ENCODE results near the gene TEKT1. TPM values are rescaled to one million over a fixed set of nuclear protein-coding genes. Genes with fewer than 3 reads are reported as not detected.

Gene TEKT1
- total and polyA plus RNA-seq, 9 of the 15 experiments (the other 6 are each of a cell fraction or from before 2014, with no cell fraction given) = 0.06 TPM; not detected in 8

GRCh38 chr17:6782244-6782643 lies 49.3 kb downstream of the TEKT1 start:
- H4K20me1 ChIP-seq (replicated peaks; ENCODE audit: control insufficient read depth, insufficient read depth, low read length) = no peaks in the 10 kb centered on the region
- H3K9ac ChIP-seq (ENCODE audit: insufficient read depth in 1 of 2, low read depth in 2 of 2, low read length in 2 of 2) = no peak overlapping the region
- H2AFZ ChIP-seq (ENCODE audit: low read depth, low read length) = no peak overlapping the region
- no peak overlapping the region for H3K27ac ChIP-seq (ENCODE audit: extremely low read depth, low read depth, low read length)
- H3K9me3 ChIP-seq (replicated peaks; ENCODE audit: control insufficient read depth, insufficient read depth, low read depth, low read length) = no peaks in the 10 kb centered on the region
- intact Hi-C loops (cut with micrococcal nuclease) (no loop called here), in situ Hi-C loops (cut with MboI) (no loop called here)
- H3K4me2 ChIP-seq (ENCODE audit: insufficient read depth, low read length) = no peak overlapping the region
- DNase-seq (ENCODE audit: extremely low read depth in 1 of 4, low spot score in 3 of 4) (no peak), ATAC-seq (no peak), FAIRE-seq (no peak)
- no peaks in the 10 kb centered on the region for H3K36me3 ChIP-seq (ENCODE audit: control insufficient read depth, insufficient read depth, low read length)
- H3K27me3 ChIP-seq (ENCODE audit: control insufficient read depth in 2 of 2, insufficient read depth in 2 of 2, low read length in 2 of 2) = peaks cover 9 to 34% of the 10 kb centered on the region in 2 experiments; a peak in 3 of 5 replicates
- WGBS (ENCODE audit: insufficient coverage, low coverage, missing lambda C conversion rate) = 0% methylated on average over 4 of the region's 4 CpGs
- H3K4me3 ChIP-seq = no peak overlapping the region
- no peaks in the 10 kb centered on the region; a peak in 1 of 5 replicates for H3K4me1 ChIP-seq (replicated peaks in 1 of 2; ENCODE audit: control insufficient read depth in 2 of 2, insufficient read depth in 2 of 2, low read length in 2 of 2)
- H3K79me2 ChIP-seq (ENCODE audit: control insufficient read depth, insufficient read depth, low read length) = no peaks in the 10 kb centered on the region
- TF ChIP-seq KDM5B (IDR thresholded peaks at IDR 0.05; ENCODE audit: insufficient replicate concordance, low read depth, low read length) (no peak), CBX8 (IDR thresholded peaks at IDR 0.05; ENCODE audit: borderline replicate concordance, extremely low read depth, low read depth, low read length, poor library complexity, severe bottlenecking) (peak; percentile 65)
- no peaks in the 10 kb centered on the region for H3K9me1 ChIP-seq (ENCODE audit: control insufficient read depth, insufficient read depth, low read length)
- CTCF ChIA-PET (ENCODE audit: low intra/inter-chr PET ratio) = no interaction called here
- POLR2A ChIA-PET = no interaction called here
- BruUV-seq (replicated peaks) = no TSS peak

DNA sequence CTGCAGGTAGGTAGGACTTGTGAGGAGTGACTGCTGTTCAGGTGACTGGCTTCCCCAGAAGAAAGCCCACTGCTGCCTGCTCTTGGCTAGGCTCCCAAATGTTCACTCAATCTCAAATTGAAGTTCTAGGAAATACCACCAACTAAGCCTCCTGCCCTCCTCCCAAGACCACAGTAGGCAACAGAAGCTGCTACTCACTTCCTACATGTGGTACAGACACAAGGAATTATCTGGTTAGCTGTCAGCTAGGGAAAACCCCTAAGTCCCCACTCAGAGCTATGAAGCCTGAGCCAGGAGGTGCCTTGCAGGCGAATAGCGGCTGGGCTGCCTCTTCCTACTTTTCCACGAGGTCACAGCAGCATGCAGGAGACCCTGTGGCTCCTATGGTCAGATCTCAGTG lies 50.6 kb downstream of the TEKT1 start:
- 0% methylated on average over 3 of the region's 3 CpGs for WGBS (ENCODE audit: insufficient coverage, low coverage, missing lambda C conversion rate)
- ATAC-seq (no peak), FAIRE-seq (no peak), DNase-seq (ENCODE audit: extremely low read depth in 1 of 4, low spot score in 3 of 4) (no peak)
- no peaks in the 10 kb centered on the region for H3K79me2 ChIP-seq (ENCODE audit: control insufficient read depth, insufficient read depth, low read length)
- no peaks in the 10 kb centered on the region for H3K36me3 ChIP-seq (ENCODE audit: control insufficient read depth, insufficient read depth, low read length)
- H3K4me1 ChIP-seq (replicated peaks in 1 of 2; ENCODE audit: control insufficient read depth in 2 of 2, insufficient read depth in 2 of 2, low read length in 2 of 2) = peaks cover 0 to 3% of the 10 kb centered on the region in 2 experiments; a peak in 1 of 5 replicates
- POLR2A ChIA-PET = interaction anchor here (0.7 kb wide), 1 partner anchor 32 kb away, joined by 3 read pairs; no protein-coding TSS in a partner anchor
- CTCF ChIA-PET (ENCODE audit: low intra/inter-chr PET ratio) = no interaction called here
- no peaks in the 10 kb centered on the region for H3K9me1 ChIP-seq (ENCODE audit: control insufficient read depth, insufficient read depth, low read length)
- no peak overlapping the region for H3K9ac ChIP-seq (ENCODE audit: insufficient read depth in 1 of 2, low read depth in 2 of 2, low read length in 2 of 2)
- no peak overlapping the region for H3K4me3 ChIP-seq
- in situ Hi-C loops (cut with MboI) (no loop called here), intact Hi-C loops (cut with micrococcal nuclease) (no loop called here)
- H3K27ac ChIP-seq (ENCODE audit: extremely low read depth, low read depth, low read length) = no peak overlapping the region
- no TSS peak for BruUV-seq (replicated peaks)
- H2AFZ ChIP-seq (ENCODE audit: low read depth, low read length) = no peak overlapping the region
- H3K27me3 ChIP-seq (ENCODE audit: control insufficient read depth in 2 of 2, insufficient read depth in 2 of 2, low read length in 2 of 2) = peaks cover 9 to 40% of the 10 kb centered on the region in 2 experiments; a peak in 4 of 5 replicates
- no peaks in the 10 kb centered on the region for H3K9me3 ChIP-seq (replicated peaks; ENCODE audit: control insufficient read depth, insufficient read depth, low read depth, low read length)
- H4K20me1 ChIP-seq (replicated peaks; ENCODE audit: control insufficient read depth, insufficient read depth, low read length) = no peaks in the 10 kb centered on the region
- H3K4me2 ChIP-seq (ENCODE audit: insufficient read depth, low read length) = no peak overlapping the region
- TF ChIP-seq HDAC3 (IDR thresholded peaks at IDR 0.05; ENCODE audit: borderline replicate concordance, partially characterized antibody) (no peak), NR1H2 (CRISPR knock-in tag; IDR thresholded peaks at IDR 0.05) (no peak), RNF2 (IDR thresholded peaks at IDR 0.05) (no peak), CREB1 (IDR thresholded peaks at IDR 0.05) (no peak), CREB1 (CRISPR knock-in tag; IDR thresholded peaks at IDR 0.05) (no peak), MAFF (IDR thresholded peaks at IDR 0.05; ENCODE audit: low read length) (no peak), NBN (IDR thresholded peaks at IDR 0.05; ENCODE audit: low read depth) (no peak), E2F1 (CRISPR knock-in tag; IDR thresholded peaks at IDR 0.05) (no peak), ZNF583 (CRISPR knock-in tag; IDR thresholded peaks at IDR 0.05) (no peak)
- TF ChIP-seq, protein P1, sequence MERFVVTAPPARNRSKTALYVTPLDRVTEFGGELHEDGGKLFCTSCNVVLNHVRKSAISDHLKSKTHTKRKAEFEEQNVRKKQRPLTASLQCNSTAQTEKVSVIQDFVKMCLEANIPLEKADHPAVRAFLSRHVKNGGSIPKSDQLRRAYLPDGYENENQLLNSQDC (CRISPR knock-in tag; IDR thresholded peaks at IDR 0.05) = no peak
- TF ChIP-seq, protein P2, sequence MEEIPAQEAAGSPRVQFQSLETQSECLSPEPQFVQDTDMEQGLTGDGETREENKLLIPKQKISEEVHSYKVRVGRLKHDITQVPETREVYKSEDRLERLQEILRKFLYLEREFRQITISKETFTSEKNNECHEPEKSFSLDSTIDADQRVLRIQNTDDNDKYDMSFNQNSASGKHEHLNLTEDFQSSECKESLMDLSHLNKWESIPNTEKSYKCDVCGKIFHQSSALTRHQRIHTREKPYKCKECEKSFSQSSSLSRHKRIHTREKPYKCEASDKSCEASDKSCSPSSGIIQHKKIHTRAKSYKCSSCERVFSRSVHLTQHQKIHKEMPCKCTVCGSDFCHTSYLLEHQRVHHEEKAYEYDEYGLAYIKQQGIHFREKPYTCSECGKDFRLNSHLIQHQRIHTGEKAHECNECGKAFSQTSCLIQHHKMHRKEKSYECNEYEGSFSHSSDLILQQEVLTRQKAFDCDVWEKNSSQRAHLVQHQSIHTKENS (CRISPR knock-in tag; IDR thresholded peaks at IDR 0.05) = no peak
- TF ChIP-seq, protein P3, sequence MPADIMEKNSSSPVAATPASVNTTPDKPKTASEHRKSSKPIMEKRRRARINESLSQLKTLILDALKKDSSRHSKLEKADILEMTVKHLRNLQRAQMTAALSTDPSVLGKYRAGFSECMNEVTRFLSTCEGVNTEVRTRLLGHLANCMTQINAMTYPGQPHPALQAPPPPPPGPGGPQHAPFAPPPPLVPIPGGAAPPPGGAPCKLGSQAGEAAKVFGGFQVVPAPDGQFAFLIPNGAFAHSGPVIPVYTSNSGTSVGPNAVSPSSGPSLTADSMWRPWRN (IDR thresholded peaks at IDR 0.05; ENCODE audit: low read depth) = no peak
